Activated CD8-positive, alpha-beta memory T cell treated with anti-CD3 and anti-CD28 coated beads, Interleukin-2, amount 10 ng/mL, durations not matched to agents 7 days and 5 days (primary cell): ENCODE measurements around the gene SPPL2B. TPM values are rescaled to one million over a fixed set of nuclear protein-coding genes. Genes with fewer than 3 reads are reported as not detected.

ENCODE experiments used
- ATAC-seq: fragments of 150-1000 bp; cut with Tn5 transposase; one replicate; pipeline ENCODE4 v1.10.0; 2021; ENCODE audit warnings: moderate library complexity
- CTCF ChIA-PET: fragments of 350-600 bp; sonication (Branson Sonifier 250); formaldehyde crosslinking; loops from one replicate; lab custom pipeline; 2021; ENCODE audit warnings: antibody characterized with exemption; lab: Charles Lee
- DNase-seq: peaks from one replicate; pipeline ENCODE4 v3.0.0-alpha.2; 2020
- H3K27ac Mint-ChIP-seq: one replicate; pipeline ENCODE4 v1.8.0; 2021; ENCODE audit warnings: mild to moderate bottlenecking, mixed read lengths
- H3K27me3 Mint-ChIP-seq: one replicate; pipeline ENCODE4 v1.8.0; 2021; ENCODE audit warnings: mixed read lengths
- H3K36me3 Mint-ChIP-seq: one replicate; pipeline ENCODE4 v1.8.0; 2021; ENCODE audit warnings: mild to moderate bottlenecking, mixed read lengths
- H3K4me1 Mint-ChIP-seq: one replicate; pipeline ENCODE4 v1.8.0; 2021; ENCODE audit warnings: mixed read lengths
- H3K4me3 Mint-ChIP-seq: one replicate; pipeline ENCODE4 v1.8.0; 2021; ENCODE audit warnings: mild to moderate bottlenecking, moderate library complexity, mixed read lengths
- H3K9me3 Mint-ChIP-seq: one replicate; pipeline ENCODE4 v1.8.0; 2022; ENCODE audit warnings: low read depth, mixed read lengths
- total RNA-seq, 2 experiments: library from RNA; stranded (reverse); gene quantifications; one replicate each; pipeline ENCODE4 v1.2.3, GENCODE V29; 2021

The SPPL2B gene
- total RNA-seq, 2 experiments from 2014 or later, result 63.2 to 72.4 TPM

GRCh38 chr19:2362046-2362969 is 33.8 kb downstream of the SPPL2B start:
- CTCF ChIA-PET, result no interaction called here
- Mint-ChIP-seq H3K27me3 (peaks cover 13% of the 10 kb centered on the region), H3K36me3 (no peaks in the 10 kb centered on the region), H3K4me1 (peaks cover 2% of the 10 kb centered on the region), H3K27ac (no peak overlapping the region), H3K9me3 (no peaks in the 10 kb centered on the region), H3K4me3 (no peak overlapping the region)
- ATAC-seq (no peak), DNase-seq (no peak)

GRCh38 chr19:2362970-2363300 is 34.5 kb downstream of the SPPL2B start:
- H3K4me1 Mint-ChIP-seq, result peaks cover 2% of the 10 kb centered on the region
- no peak for DNase-seq
- H3K27ac Mint-ChIP-seq, result no peak overlapping the region
- H3K36me3 Mint-ChIP-seq, result no peaks in the 10 kb centered on the region
- H3K27me3 Mint-ChIP-seq, result peaks cover 14% of the 10 kb centered on the region
- no peak overlapping the region for H3K4me3 Mint-ChIP-seq
- no peak for ATAC-seq
- CTCF ChIA-PET, result interaction anchor here (1.3 kb wide), 1 partner anchor 30 kb away, joined by 3 read pairs; no protein-coding TSS in a partner anchor
- no peaks in the 10 kb centered on the region for H3K9me3 Mint-ChIP-seq

- no peaks in the 10 kb centered on the region for H3K9me3 Mint-ChIP-seq
- no peak for ATAC-seq
- CTCF ChIA-PET, result interaction anchor here (1.3 kb wide), 1 partner anchor 29 kb away, joined by 3 read pairs; no protein-coding TSS in a partner anchor
These were observed 34.9 kb downstream of the SPPL2B start for GRCh38 chr19:2363419-2363818.

GRCh38 chr19:2365201-2365970 is 36.9 kb downstream of the SPPL2B start:
- Mint-ChIP-seq H3K27ac (no peak overlapping the region), H3K27me3 (peaks cover 12% of the 10 kb centered on the region), H3K36me3 (peaks cover 1% of the 10 kb centered on the region), H3K4me3 (no peak overlapping the region), H3K4me1 (peaks cover 6% of the 10 kb centered on the region), H3K9me3 (no peaks in the 10 kb centered on the region)
- ATAC-seq (no peak), DNase-seq (no peak)
- CTCF ChIA-PET, result interaction anchor here (1.0 kb wide), 1 partner anchor 26 kb away, joined by 4 read pairs; no protein-coding TSS in a partner anchor

More at GRCh38 chr19:2363419-2363818, 34.9 kb downstream of the SPPL2B start:
- Mint-ChIP-seq H3K36me3 (no peaks in the 10 kb centered on the region), H3K27me3 (peaks cover 17% of the 10 kb centered on the region), H3K4me1 (peaks cover 2% of the 10 kb centered on the region), H3K4me3 (no peak overlapping the region), H3K27ac (no peak overlapping the region)
- no peak for DNase-seq

GRCh38 chr19:2371656-2372055 is 43.2 kb downstream of the SPPL2B start:
- no peak overlapping the region for H3K4me3 Mint-ChIP-seq
- H3K27ac Mint-ChIP-seq, result no peak overlapping the region
- ATAC-seq (no peak), DNase-seq (no peak)
- peaks cover 3% of the 10 kb centered on the region for H3K27me3 Mint-ChIP-seq
- peaks cover 3% of the 10 kb centered on the region for H3K9me3 Mint-ChIP-seq
- CTCF ChIA-PET, result interaction anchor here (0.7 to 1.0 kb wide), 2 partner anchors 19 to 60 kb away, joined by 3 read pairs; no protein-coding TSS in a partner anchor
- peaks cover 4% of the 10 kb centered on the region for H3K4me1 Mint-ChIP-seq
- peaks cover 1% of the 10 kb centered on the region for H3K36me3 Mint-ChIP-seq

- Mint-ChIP-seq H3K9me3 (peaks cover 3% of the 10 kb centered on the region), H3K36me3 (peaks cover 1% of the 10 kb centered on the region), H3K4me3 (no peak overlapping the region), H3K4me1 (peaks cover 4% of the 10 kb centered on the region), H3K27me3 (peaks cover 3% of the 10 kb centered on the region), H3K27ac (no peak overlapping the region)
- no peak for DNase-seq
- CTCF ChIA-PET, result interaction anchor here (1.0 kb wide), 1 partner anchor 19 kb away, joined by 3 read pairs; no protein-coding TSS in a partner anchor
- ATAC-seq, result no peak
These were observed 43.7 kb downstream of the SPPL2B start for GRCh38 chr19:2372076-2372612.

GRCh38 chr19:2374808-2375207 is 46.3 kb downstream of the SPPL2B start:
- H3K4me3 Mint-ChIP-seq, result no peak overlapping the region
- no peak for DNase-seq
- ATAC-seq, result no peak
- H3K36me3 Mint-ChIP-seq, result peaks cover 9% of the 10 kb centered on the region
- H3K9me3 Mint-ChIP-seq, result peaks cover 11% of the 10 kb centered on the region
- no peaks in the 10 kb centered on the region for H3K27me3 Mint-ChIP-seq
- H3K27ac Mint-ChIP-seq, result no peak overlapping the region
- H3K4me1 Mint-ChIP-seq, result no peaks in the 10 kb centered on the region
- CTCF ChIA-PET, result no interaction called here

GRCh38 chr19:2375353-2376121 is 47.1 kb downstream of the SPPL2B start:
- H3K27ac Mint-ChIP-seq, result no peak overlapping the region
- CTCF ChIA-PET, result interaction anchor here (0.7 kb wide), 1 partner anchor 81 kb away, joined by 3 read pairs; the partner anchor contains the start of gene LMNB2

GRCh38 chr19:2376784-2377519 is 48.5 kb downstream of the SPPL2B start:
- CTCF ChIA-PET, result no interaction called here
- Mint-ChIP-seq H3K4me1 (no peaks in the 10 kb centered on the region), H3K27me3 (no peaks in the 10 kb centered on the region), H3K4me3 (no peak overlapping the region), H3K9me3 (peaks cover 14% of the 10 kb centered on the region), H3K27ac (no peak overlapping the region), H3K36me3 (peaks cover 10% of the 10 kb centered on the region)
- peak; percentile 20 for ATAC-seq
- DNase-seq, result no peak

More at GRCh38 chr19:2375353-2376121, 47.1 kb downstream of the SPPL2B start:
- Mint-ChIP-seq H3K36me3 (peaks cover 9% of the 10 kb centered on the region), H3K4me1 (no peaks in the 10 kb centered on the region), H3K27me3 (no peaks in the 10 kb centered on the region), H3K4me3 (no peak overlapping the region), H3K9me3 (peaks cover 11% of the 10 kb centered on the region)
- DNase-seq (no peak), ATAC-seq (no peak)

- H3K9me3 Mint-ChIP-seq, result peaks cover 17% of the 10 kb centered on the region
- H3K27ac Mint-ChIP-seq, result no peak overlapping the region
- no peaks in the 10 kb centered on the region for H3K27me3 Mint-ChIP-seq
- no peak overlapping the region for H3K4me3 Mint-ChIP-seq
- ATAC-seq, result no peak
- no peak for DNase-seq
- peaks cover 10% of the 10 kb centered on the region for H3K36me3 Mint-ChIP-seq
- H3K4me1 Mint-ChIP-seq, result no peaks in the 10 kb centered on the region
- CTCF ChIA-PET, result interaction anchor here (1.3 to 1.7 kb wide), 2 partner anchors 13 to 104 kb away, joined by 4 to 7 read pairs; no protein-coding TSS in a partner anchor
These were observed 52.1 kb downstream of the SPPL2B start for GRCh38 chr19:2380567-2380966.

- ATAC-seq (no peak), DNase-seq (no peak)
- Mint-ChIP-seq H3K27ac (no peak overlapping the region), H3K27me3 (no peaks in the 10 kb centered on the region), H3K4me1 (no peaks in the 10 kb centered on the region), H3K4me3 (no peak overlapping the region), H3K36me3 (peaks cover 10% of the 10 kb centered on the region), H3K9me3 (peaks cover 17% of the 10 kb centered on the region)
- CTCF ChIA-PET, result interaction anchor here (1.3 to 1.7 kb wide), 2 partner anchors 12 to 104 kb away, joined by 4 to 7 read pairs; no protein-coding TSS in a partner anchor
These were observed 52.8 kb downstream of the SPPL2B start for GRCh38 chr19:2381148-2381820.
